Lower leg skin (tissue), 4 donors: Measurements from ENCODE around the gene PPFIA4. TPM values are rescaled to one million over a fixed set of nuclear protein-coding genes. Genes with fewer than 3 reads are reported as not detected.

ENCODE experiments used
- DNase-seq, 2 donors: peaks; one replicate each; pipeline ENCODE4 v3.0.0-alpha.2; 2019; ENCODE audit warnings: low spot score in 2 of 2
- H3K4me3 ChIP-seq: fragments of 200-600 bp; sonication (generic); 2 replicates; pipeline ENCODE4 v1.5.1; 2017; ENCODE audit warnings: mild to moderate bottlenecking, low read depth; ENCODE audit not compliant: poor library complexity, severe bottlenecking
- CTCF ChIP-seq, 3 donors: fragments of 450-650 bp; IDR thresholded peaks; one replicate each; pipeline ENCODE4 v1.5.1; 2016; ENCODE audit warnings: antibody characterized with exemption in 3 of 3, mild to moderate bottlenecking in 3 of 3, moderate library complexity in 2 of 3
- POLR2A ChIP-seq, 2 donors: fragments of 450-650 bp; IDR thresholded peaks; one replicate each; pipeline ENCODE4 v1.6.1; 2016 to 2017; ENCODE audit warnings: antibody characterized with exemption in 2 of 2, mild to moderate bottlenecking in 1 of 2, moderate library complexity in 1 of 2
- WGBS, 2 donors: methylation state at CpG; one replicate each; pipeline ENCODE4 v1.1.5; 2018; 5-methylcytosine and 5-hydroxymethylcytosine counted together
- intact Hi-C: fragments of 100-400 bp; cut with DNase I; formaldehyde crosslinking; loops from one replicate; pipeline ENCODE4 v1.15.0; 2023; ENCODE audit warnings: low total_unique reads
- total RNA-seq, 4 donors: library from RNA; depleted of rRNA; stranded (reverse); fragments of >200 nt; gene quantifications; one replicate each; pipeline ENCODE4 v1.1.0, GENCODE V29; 2016

Gene PPFIA4
- total RNA-seq, 4 donors from 2014 or later, result 1.7 to 4.0 (median 2.8) TPM

- TF ChIP-seq POLR2A (IDR thresholded peaks at IDR 0.05), result no peak
- no peak for TF ChIP-seq CTCF (IDR thresholded peaks at IDR 0.05)
- DNase-seq, result no peak
- intact Hi-C loops, result no loop called here
- H3K4me3 ChIP-seq, result no peak overlapping the region
- 80 to 83% methylated on average over 7 of the region's 7 CpGs for WGBS, 2 donors
Observed at GRCh38 chr1:202987255-202987654, 39.0 kb upstream of the PPFIA4 start.

GRCh38 chr1:202987922-202988583 lies 38.2 kb upstream of the PPFIA4 start:
- DNase-seq, result no peak
- TF ChIP-seq POLR2A (IDR thresholded peaks at IDR 0.05), result no peak
- TF ChIP-seq CTCF (IDR thresholded peaks at IDR 0.05), result no peak
- WGBS, 2 donors, result 63 to 76% methylated on average over 5 of the region's 5 CpGs
- intact Hi-C loops, result no loop called here
- H3K4me3 ChIP-seq, result no peak overlapping the region

- WGBS, 2 donors, result 63 to 82% methylated on average over 2 of the region's 2 CpGs
- intact Hi-C loops, result no loop called here
- no peak for TF ChIP-seq CTCF (IDR thresholded peaks at IDR 0.05)
- no peak for TF ChIP-seq POLR2A (IDR thresholded peaks at IDR 0.05)
- DNase-seq, result no peak
- no peak overlapping the region for H3K4me3 ChIP-seq
Observed at GRCh38 chr1:202989879-202990278, 36.4 kb upstream of the PPFIA4 start.

- intact Hi-C loops, result no loop called here
- H3K4me3 ChIP-seq, result no peak overlapping the region
- TF ChIP-seq CTCF (IDR thresholded peaks at IDR 0.05) (no peak), POLR2A (IDR thresholded peaks at IDR 0.05) (no peak)
- no peak for DNase-seq
Observed at GRCh38 chr1:202991112-202991511, 35.2 kb upstream of the PPFIA4 start.

GRCh38 chr1:202994756-202995155 lies 31.5 kb upstream of the PPFIA4 start:
- no peak for TF ChIP-seq POLR2A (IDR thresholded peaks at IDR 0.05)
- TF ChIP-seq CTCF (IDR thresholded peaks at IDR 0.05), result no peak
- WGBS, 2 donors, result 44 to 61% methylated on average over 3 of the region's 3 CpGs
- H3K4me3 ChIP-seq, result no peak overlapping the region
- DNase-seq, result no peak
- intact Hi-C loops, result no loop called here
